Stimulated activated CD8-positive, alpha-beta memory T cell treated with anti-CD3 and anti-CD28 coated beads, Interleukin-7, amount 100 ng/mL, for 48 hours (primary cell): ENCODE data around the gene THAP2.

Source experiments
- DNase-seq, 2 donors: peaks; one replicate each; pipeline ENCODE4 v3.0.0-alpha.2; 2020; ENCODE audit warnings: low read depth in 1 of 2; ENCODE audit errors: extremely low read depth in 1 of 2

THAP2 gene

DNA sequence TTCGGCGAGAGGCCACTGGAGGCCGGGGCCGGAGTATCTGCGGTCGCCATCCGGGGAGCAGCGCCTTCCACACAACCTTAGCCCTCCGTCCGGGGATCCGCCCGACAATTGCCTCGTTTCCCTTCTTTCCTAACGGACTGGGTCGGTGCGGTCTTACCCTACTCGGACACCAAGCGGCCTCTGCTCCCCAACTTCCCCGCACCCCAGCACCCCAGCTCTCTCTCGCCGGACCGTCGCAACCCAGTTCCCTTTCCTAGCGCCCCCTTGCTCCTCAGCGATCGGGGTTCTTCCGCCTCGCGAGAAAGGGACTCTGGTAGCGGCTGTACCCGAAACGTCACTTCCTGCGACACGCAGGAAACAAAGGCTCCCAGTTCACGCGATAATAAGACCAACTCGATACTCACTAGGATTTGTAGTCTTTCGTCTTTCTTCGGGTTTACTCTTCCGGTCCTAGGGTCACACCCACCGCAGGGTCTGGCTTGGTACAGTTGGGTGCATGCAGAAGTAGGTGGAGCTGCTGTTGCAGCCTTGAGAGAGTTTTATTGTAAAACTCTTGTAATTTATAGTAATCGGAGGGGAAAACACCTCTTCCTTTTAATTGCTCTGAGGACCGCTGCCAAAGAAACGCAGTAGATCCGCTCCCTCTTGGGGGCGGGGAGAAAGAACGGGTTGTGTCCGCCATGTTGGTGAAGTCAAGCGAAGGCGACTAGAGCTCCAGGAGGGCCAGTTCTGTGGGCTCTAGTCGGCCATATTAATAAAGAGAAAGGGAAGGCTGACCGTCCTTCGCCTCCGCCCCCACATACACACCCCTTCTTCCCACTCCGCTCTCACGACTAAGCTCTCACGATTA lies at the start of gene THAP2, which contains the start of gene ZFC3H1:
Gene THAP2 (plus strand): TSS at position 741 of the 850 bp plus-strand sequence. CDS start 209 bp downstream, outside the sequence.
Gene ZFC3H1 (minus strand): TSS at position 288 of the 850 bp plus-strand sequence. CDS start 238 bp downstream, at position 50.
- peak; percentile 76 to 91 for DNase-seq

DNA sequence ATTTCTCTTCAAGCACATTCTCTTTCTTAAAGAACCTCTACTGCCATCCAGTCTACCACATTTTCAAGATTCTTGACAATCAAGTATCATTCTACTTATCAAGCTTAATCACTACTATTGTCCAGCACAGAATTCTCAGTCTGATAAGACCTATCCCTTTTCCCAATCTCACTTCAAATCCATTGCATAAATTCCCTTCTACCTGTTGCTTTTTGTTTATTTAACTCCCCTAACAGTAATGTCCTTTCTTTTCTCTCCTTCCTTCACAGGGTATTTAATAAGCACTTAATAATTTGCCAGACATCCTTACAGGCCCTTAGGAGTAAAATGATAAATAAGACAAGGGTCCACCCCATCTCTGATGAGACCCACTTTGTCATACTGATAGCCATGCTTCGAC lies 42.2 kb upstream of the THAP2 start:
- DNase-seq, result no peak

DNA sequence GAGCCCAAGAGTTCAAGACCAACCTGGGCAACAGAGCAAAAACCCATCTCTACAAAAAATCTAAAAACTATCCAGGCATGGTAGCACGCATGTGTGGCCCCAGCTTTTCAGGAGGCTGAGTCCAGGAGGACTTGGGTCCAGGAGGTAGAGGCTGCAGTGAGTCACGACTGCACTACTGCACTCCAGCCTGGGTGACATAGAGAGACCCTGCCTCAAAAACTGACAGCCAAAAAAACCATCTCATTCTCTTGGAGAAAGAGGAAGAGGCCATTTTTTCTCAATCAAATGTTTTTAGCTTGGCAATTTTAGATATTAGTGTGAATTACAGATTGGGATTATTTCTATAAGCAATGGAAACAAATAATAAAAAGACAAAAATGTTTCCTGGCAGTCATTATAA lies 38.6 kb upstream of the THAP2 start:
- no peak for DNase-seq

DNA sequence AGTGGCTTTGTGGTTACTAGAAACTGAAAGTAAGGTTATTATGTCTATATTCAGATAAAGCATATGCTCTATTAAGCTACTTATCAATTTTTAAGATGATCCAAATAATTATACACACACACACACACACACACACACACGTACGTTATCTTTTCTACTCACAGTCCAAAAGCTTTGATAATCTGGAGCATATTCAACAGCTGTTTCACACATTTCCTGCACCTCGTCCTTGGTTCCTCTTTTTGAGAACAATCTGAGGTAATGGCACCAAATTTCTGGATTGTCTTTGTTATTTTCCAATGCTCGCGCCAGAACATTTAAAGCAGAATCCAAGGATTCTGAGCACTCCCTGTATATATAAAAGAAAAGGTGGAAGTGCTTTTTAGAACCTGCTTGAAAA lies 38.0 kb upstream of the THAP2 start:
- DNase-seq, result no peak

DNA sequence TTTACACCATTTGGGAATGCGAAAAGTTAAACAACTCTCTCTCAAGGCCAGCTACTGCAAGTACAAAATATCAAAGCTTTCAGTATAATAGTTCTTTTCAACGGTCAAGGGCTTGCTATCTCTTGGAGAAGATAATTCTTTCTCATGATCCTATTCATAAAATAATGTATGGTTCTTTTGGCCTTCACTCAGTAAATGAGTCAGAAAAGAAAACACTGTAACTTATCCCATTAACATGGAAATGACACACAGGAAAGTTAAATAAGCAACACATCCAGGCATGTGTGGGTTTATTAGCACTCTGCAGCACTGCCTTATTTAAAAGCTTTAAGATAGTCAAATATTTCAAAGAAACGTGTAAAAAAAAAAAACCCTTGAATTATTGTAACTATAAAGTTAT lies 37.3 kb upstream of the THAP2 start:
- DNase-seq, result no peak

DNA sequence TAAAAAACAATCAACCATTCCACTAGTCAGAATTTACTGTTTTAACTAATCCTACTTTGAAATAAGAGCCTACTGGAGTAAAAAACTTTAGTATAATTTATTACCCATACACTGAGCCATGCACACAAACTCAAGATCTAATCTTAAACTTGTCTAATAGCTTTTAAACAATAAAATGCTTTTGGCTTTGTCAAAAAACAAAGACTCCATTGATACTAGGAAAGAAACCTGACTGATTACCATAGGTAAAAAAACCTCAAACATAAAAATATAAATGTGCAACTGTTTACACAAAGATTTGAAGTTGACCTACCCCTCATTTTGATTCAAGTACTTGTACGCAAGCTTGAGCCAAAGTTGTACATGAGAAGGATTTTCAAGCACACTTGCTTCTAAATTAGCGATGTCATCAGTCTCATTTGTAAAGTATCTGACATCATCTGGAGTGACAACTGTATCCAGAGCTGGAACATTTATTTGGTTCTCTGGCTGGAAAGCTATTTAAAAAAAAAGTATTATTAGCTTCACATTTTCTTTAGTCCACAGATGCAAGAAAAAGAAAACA lies 36.6 kb upstream of the THAP2 start:
- no peak for DNase-seq

DNA sequence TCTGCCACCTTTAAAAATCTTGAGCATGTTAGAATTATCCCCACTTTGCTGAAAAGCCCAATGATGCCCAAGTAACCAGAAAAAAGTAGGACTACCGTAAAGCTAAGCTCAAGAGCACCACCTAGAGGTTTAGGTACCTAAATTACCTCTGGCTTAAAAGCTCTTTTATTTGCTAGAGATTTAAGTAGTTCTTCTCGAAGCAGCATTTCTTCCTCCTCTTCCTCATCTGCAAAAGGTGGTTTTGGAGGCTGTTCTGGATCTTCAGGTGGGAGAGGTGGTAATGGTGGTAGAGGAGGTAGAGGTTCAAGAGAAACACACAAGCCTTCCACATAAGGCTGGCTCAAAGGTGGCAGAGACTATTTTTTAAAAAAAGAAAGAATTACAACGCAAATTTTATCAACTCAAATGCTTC lies 27.4 kb upstream of the THAP2 start:
- DNase-seq, result no peak

DNA sequence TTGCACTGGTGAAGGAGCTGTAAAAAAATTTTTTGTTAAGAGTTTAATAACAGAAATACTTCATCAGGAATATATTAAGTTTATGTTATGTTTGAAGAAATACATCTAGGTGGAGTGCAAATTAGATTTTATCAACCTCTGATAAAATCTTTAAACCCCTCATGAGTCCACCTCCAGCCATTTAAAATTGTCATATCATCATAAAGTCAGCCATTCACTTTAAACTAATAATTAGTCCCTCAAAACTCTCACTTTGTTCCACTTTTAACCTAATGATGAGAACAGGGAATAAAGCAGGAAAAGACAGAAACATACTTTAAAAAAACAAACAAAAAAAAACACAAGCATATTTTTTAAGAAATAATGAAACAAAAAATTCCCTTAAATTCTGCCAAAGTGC lies 25.6 kb upstream of the THAP2 start:
- no peak for DNase-seq

DNA sequence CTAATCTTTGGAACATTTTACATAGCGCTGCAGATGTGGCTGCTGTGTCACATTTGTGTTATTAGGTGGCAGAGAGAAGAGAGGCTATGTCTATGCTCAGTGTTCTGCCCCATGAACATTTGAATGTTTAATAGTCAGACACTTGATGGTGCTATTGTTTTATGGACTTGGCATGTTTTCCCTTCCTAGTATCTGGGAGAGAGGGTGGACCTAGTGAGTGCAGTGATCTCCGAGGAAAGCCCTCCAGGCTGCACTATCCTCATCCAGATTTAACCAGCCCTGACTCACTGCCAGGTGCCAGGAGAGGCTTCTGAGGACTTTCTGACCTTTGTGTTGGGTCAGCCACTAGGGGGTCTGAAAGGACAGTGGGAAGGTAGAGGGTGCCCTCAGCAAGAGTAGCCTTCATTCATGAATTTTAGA lies 24.8 kb upstream of the THAP2 start:
- no peak for DNase-seq

DNA sequence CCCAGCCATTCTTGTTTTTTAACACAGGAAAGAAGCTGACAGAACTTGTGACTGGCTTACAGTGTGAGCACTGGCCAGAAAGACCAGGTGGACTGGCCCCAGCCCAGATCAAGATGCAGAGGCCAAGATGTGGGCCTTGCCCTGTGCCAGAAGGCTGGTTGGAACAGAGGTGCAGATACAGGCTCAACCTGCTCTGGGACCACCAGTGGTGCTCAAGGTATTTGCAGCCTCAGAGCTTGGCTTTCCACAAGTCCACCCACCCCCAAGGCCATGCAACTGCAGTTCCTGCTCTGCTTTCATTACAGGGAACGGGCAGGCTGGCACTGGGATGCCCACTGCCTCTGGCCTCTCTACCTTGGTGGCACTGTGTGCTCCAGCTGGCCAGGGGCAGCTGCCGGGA lies 23.8 kb upstream of the THAP2 start:
- no peak for DNase-seq

DNA sequence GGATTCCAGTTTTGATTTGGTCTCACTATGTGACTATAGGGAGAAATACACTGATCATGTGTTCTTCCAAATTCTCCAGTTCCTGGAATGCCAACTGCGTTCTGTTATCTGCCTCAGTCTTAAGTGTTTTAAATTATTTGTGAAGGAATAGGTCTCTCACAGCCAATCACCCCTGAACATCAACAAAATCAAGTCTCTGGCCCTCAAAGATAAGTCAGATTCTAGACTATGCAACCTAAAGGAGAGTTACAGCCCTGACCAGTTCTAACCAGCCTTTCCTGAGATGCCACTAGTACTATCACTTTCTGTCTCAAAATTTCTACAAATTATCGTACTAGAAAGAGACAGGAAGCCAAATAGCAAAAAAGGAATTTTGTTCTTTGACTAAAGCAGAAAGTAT lies 22.7 kb upstream of the THAP2 start:
- no peak for DNase-seq

DNA sequence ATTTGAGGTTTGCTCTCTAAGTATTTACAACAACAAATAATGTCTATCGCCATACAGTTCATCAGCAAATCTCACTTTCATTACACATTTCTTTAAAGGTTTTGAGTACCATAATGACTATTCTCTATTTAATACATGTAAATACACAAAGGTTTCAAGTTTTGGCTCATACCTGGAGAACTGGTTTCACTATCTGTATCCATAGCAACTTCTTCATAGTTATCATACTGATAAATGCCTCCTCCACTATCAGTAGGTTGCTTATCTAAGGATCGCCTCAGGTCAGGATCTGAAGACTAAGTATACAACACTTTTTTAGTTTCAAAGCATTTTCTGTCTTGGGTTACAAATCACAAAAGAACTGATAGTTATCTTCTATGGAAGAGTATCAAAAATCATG lies 21.8 kb upstream of the THAP2 start:
- no peak for DNase-seq

DNA sequence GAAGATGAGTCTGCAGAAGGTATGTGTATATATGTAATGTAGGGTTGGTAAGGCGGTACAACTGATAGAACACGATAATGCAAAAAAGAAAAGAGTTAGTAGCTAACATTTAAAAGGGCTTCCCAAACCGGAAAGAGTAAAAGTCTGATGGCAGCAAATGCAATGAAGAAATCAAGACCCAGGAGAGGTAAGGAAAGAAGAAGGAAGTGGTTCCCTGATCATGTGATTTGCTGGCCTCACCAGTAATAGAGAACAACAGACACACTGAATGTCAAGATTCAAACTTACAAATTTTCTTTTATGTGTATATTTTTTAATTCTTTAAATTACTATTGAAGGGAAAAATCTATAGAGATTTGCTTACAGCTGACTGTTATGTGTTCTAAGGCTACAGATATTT lies 18.8 kb upstream of the THAP2 start:
- no peak for DNase-seq

DNA sequence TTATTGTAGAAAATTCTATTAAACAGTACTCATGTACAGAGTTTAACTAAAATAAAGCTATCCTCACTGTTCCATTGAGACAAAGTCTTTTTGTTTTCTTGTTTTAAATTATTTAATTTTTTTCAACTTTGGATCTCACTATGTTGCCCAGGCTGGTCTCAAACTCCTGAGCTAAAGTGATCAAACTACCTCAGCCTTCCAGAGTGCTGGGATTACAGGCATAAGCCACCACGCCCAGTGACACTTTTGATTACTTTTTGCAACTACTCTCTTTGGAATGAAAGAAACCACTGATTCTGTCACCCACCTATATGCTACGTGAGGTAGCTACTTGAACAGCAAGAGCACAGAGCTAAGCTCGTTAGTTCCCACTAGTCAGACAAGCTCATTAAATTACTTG lies 17.6 kb upstream of the THAP2 start:
- DNase-seq, result no peak

DNA sequence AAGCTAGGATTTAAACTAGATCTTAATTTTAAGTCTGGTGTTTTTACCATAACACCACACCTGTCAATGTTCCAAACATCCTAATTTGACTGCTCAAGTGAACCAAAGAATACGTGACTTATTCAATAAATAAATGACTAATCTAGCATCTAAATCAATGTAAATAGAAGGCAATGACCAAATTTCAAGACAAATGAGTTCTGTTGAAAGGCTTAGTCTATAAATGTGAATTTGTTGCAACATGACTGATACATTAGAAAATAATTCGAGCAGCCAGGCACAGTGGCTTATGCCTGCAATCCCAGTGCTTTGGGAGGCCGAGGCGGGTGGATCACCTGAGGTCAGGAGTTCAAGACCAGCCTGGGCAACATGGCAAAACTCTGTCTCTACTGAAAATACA lies 15.6 kb upstream of the THAP2 start:
- no peak for DNase-seq

DNA sequence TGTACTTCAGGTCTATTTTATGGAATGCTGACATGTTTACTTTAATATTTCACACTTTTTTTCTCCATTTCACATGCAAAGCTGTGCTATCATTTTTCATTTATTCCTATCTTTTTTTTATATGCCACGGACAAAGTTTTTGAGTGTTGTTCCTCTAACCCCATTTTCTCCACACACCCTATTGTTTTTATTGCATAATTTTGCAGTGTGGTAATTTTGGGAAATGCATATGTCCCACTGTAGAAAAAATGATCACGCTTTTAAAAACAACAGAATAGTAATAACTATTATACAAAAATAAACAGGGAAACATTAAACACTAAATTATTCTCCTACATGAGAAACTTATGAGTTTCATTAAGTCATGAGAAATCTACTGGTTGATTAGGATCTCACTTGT lies 14.7 kb upstream of the THAP2 start:
- DNase-seq, result no peak

DNA sequence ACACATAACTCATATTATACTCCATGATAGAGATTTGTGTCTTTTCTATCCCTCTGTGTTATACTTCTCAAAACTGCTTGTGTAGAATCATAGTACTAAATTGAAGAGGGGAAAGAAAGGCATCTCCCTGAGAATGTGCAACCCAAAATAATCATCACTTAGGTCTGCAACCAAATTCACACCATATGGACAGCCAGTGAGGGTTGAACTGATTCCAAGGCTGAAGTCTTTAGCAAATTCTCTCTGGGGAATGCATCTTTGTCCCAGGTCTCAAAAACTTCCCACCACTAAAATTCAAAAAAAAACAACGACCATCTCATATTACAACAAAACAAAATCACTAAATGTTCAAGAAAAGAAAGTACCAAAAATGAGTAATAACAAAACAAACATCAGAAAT lies 11.4 kb upstream of the THAP2 start:
- DNase-seq, result no peak

DNA sequence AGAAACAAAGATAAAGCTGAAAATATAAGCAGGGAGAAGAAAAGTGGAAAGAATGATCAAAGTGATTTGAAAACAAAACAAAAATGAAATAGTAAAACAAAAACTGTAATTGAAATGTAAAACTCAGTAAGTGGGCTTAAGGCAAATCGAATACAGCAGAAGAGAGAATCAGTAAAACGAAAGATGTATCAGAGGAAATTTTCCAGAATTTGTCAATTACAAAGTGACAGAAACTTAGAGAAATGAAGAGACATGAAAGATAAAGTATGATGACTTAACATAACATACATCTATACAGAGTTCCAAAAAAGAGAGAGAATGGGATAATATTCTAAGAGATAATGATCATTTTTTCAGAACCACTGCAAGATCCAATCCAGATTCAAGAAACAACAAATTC lies 11.0 kb upstream of the THAP2 start:
- no peak for DNase-seq

DNA sequence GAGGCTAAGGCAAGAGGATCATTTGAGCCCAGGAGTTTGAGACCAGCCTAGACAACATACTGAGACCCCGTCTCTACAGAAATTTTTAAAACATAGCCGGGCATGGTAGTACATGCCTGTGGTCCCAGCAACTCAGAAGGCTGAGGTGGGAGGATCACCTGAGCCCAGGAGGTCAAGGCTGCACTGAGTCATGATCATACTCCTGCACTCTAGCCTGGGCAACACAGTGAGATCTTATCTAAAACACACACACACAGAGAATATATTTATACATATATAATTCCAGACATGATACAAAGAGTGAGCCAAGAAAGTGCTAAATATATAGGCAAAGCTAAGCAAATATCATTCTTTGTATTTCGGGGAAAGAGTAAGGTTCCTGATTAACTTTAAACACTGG lies 9.9 kb upstream of the THAP2 start:
- no peak for DNase-seq

DNA sequence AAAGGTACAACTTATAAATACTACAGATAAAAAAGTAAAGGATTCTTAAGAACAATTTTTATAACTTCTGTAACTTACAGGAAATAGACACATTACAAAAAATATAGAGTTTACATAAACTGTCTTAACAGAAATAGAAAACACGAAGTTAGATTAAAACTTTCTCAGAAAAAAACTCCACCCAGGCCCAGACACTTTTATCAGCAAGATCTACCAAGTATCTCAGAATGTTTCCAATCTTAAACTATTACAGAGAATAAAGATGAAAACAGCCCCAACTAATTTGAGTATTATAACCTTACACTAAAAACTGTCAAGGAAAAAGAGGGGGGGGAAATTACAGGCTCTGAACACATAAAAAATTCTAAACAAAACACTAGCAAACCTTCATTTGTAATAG lies 8.6 kb upstream of the THAP2 start:
- no peak for DNase-seq

DNA sequence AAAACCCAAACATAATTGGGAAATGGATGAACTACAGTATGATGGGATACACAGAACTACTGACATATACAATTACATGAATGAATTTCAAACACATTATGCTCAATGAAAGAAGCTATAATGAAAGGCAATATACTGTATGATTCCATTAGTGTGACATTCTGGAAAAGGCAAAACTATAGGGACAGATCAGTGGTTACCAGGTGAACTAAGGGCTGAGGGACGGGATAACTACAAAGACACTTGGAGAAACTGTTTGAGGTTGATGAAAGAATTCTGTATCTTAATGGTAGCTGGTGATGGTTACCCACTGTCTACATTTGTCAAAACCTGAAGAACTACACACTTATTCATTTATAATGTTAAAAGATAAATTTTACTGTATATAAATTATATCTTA lies 8.2 kb upstream of the THAP2 start:
- no peak for DNase-seq

DNA sequence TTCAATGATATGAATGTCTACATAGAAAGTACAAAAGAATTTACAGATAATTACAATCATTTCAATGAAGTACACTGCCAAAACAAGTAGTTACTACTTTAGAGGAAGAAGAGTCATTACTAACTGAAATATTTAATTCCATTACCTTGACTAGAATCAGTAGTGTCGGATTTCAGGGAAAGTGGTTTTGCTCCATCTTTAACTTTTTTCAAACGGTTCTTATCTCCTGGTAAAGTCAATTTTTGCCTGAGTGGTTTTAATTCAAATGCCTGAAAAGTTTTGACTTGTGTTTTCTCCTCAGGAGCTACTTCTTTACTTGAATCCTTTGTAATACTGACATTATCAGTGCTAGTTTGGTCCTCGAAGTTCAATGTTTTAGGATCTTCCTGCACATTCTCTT lies 7.4 kb upstream of the THAP2 start:
- DNase-seq, result no peak
